Tibial nerve (tissue), 4 donors: ENCODE measurements around the gene ARHGAP29.

Source experiments
- CTCF ChIP-seq, 5 experiments: fragments of 200-600 bp in 3 of 5; fragments of 450-650 bp in 2 of 5; sonication (generic) in 3 of 5; IDR thresholded peaks; one replicate each; pipeline ENCODE4 v1.5.1; 2016 to 2019; ENCODE audit warnings: antibody characterized with exemption in 5 of 5, mild to moderate bottlenecking in 3 of 5, moderate library complexity in 2 of 5
- EP300 ChIP-seq, 2 donors: sonication (generic); formaldehyde crosslinking; IDR thresholded peaks; one replicate each; pipeline ENCODE4 v1.6.1; 2017; ENCODE audit warnings: antibody characterized with exemption in 2 of 2, mild to moderate bottlenecking in 1 of 2
- POLR2A ChIP-seq, 2 donors: fragments of 450-650 bp; IDR thresholded peaks; one replicate each; pipeline ENCODE4 v1.6.1; 2017; ENCODE audit warnings: antibody characterized with exemption in 2 of 2, mild to moderate bottlenecking in 2 of 2, moderate library complexity in 2 of 2

GRCh38 chr1:94132111-94132510 is 105.3 kb downstream of the ARHGAP29 start:
- TF ChIP-seq POLR2A (IDR thresholded peaks at IDR 0.05) (no peak), CTCF (IDR thresholded peaks at IDR 0.05) (no peak), EP300 (IDR thresholded peaks at IDR 0.05) (no peak)
